CMK (cell line): ENCODE data around the gene FAIM.
"Not testable (repeated sequence)": the region's sequence is repeated elsewhere in the genome, so short reads cannot be mapped to it uniquely, and the experiment has no call there.

Experiments
- DNase-seq: peaks from one replicate; pipeline ENCODE4 v3.0.0-alpha.2; 2010; ENCODE audit warnings: low read depth

The FAIM gene

GRCh38 chr3:138680974-138681373, 72.4 kb downstream of the FAIM start:
- not testable (repeated sequence) for DNase-seq

- DNase-seq: no peak
These were observed 73.1 kb downstream of the FAIM start for GRCh38 chr3:138681463-138682220.

DNA sequence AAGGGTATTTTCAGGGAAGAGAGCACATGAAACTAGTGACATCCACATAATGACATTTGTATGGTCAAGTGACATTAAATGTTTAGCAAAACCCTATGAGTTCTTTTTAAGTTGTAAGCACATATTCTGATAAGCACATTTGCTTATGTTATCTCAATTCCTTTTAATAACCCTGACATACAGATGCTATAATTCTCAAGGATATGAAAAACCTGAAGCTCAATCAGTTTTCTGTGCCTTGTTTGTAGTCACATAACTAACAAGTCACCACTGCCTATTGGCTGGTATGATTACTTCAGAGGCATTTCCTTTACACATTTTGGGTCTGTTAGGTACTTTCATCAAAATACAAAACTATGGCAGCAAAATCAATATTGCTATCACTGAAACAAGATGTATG, 74.1 kb downstream of the FAIM start:
- DNase-seq: no peak
